ENCODE data around the gene MTHFSD. TPM values are rescaled to one million over a fixed set of nuclear protein-coding genes. Genes with fewer than 3 reads are reported as not detected.

Gene MTHFSD
- polyA plus RNA-seq, 1 of the 3 experiments (the other 2 are of a cell fraction) = 15.6 TPM

- H3K4me3 ChIP-seq (ENCODE audit: low read depth in 2 of 2, low read length in 1 of 2) = no peak overlapping the region
- no peak for DNase-seq
- H3K79me2 ChIP-seq (ENCODE audit: insufficient read depth) = no peaks in the 10 kb centered on the region
- 0 out of 2 replicates have a peak, but pooled peaks cover 3% of the 10 kb centered on the region for H4K20me1 ChIP-seq (ENCODE audit: insufficient read depth)
- peaks cover 89% of the 10 kb centered on the region for H3K27me3 ChIP-seq (ENCODE audit: insufficient read depth)
- H3K36me3 ChIP-seq (replicated peaks in 1 of 2; ENCODE audit: control insufficient read depth in 1 of 2, insufficient read depth in 2 of 2, low read length in 1 of 2) = no peaks in the 10 kb centered on the region
- no peak overlapping the region for H3K9ac ChIP-seq
- H3F3A ChIP-seq (replicated peaks; ENCODE audit: insufficient read depth) = no peaks in the 10 kb centered on the region
- TF ChIP-seq EZH2phosphoT487 (IDR thresholded peaks at IDR 0.05; ENCODE audit: borderline replicate concordance, low read depth) (peak; percentile 54; the same call in 1 of the 2 replicates), GABPA (IDR thresholded peaks at IDR 0.05; ENCODE audit: low read depth) (no peak)
- ChIA-PET CTCF (no interaction called here), POLR2A (no interaction called here)
- no peaks in the 10 kb centered on the region for H3K4me1 ChIP-seq (ENCODE audit: control insufficient read depth in 1 of 2, insufficient read depth in 2 of 2, low read depth in 1 of 2, low read length in 1 of 2)
- H2AFZ ChIP-seq (ENCODE audit: low read depth) = no peak overlapping the region
- 25% methylated on average over 35 of the region's 35 CpGs for WGBS (ENCODE audit: low lambda C conversion rate)
- H3K27ac ChIP-seq (ENCODE audit: low read depth in 2 of 2, low read length in 1 of 2) = no peak overlapping the region
- no peaks in the 10 kb centered on the region for H3K9me2 ChIP-seq
- no peak overlapping the region for H3K4me2 ChIP-seq
- H3K9me3 ChIP-seq = no peaks in the 10 kb centered on the region
Observed at GRCh38 chr16:86513471-86514277, 41.4 kb downstream of the MTHFSD start.

GRCh38 chr16:86512860-86513470, 42.1 kb downstream of the MTHFSD start:
- POLR2A ChIA-PET = no interaction called here
- H4K20me1 ChIP-seq (ENCODE audit: insufficient read depth) = 0 out of 2 replicates have a peak, but pooled peaks cover 3% of the 10 kb centered on the region
- H3K27me3 ChIP-seq (ENCODE audit: insufficient read depth) = peaks cover 91% of the 10 kb centered on the region
- no peak for DNase-seq
- no peak overlapping the region for H3K9ac ChIP-seq
- no peak overlapping the region for H3K4me2 ChIP-seq
- no peaks in the 10 kb centered on the region for H3K36me3 ChIP-seq (replicated peaks in 1 of 2; ENCODE audit: control insufficient read depth in 1 of 2, insufficient read depth in 2 of 2, low read length in 1 of 2)
- no peaks in the 10 kb centered on the region for H3K9me2 ChIP-seq
- TF ChIP-seq USF2 (IDR thresholded peaks at IDR 0.05; ENCODE audit: borderline replicate concordance, low read depth, low read length) (no peak), MXI1 (IDR thresholded peaks at IDR 0.05; ENCODE audit: low read depth, low read length) (no peak), SMC3 (IDR thresholded peaks at IDR 0.05; ENCODE audit: low read depth, low read length) (no peak), EZH2phosphoT487 (IDR thresholded peaks at IDR 0.05; ENCODE audit: borderline replicate concordance, low read depth) (0 out of 2 replicates have a peak, but pooled peaks have one; percentile 34)
- H3K79me2 ChIP-seq (ENCODE audit: insufficient read depth) = no peaks in the 10 kb centered on the region
- CTCF ChIA-PET = interaction anchor here (1.4 kb wide), 1 partner anchor 8 kb away, joined by 5 read pairs; no protein-coding TSS in a partner anchor
- H3K4me1 ChIP-seq (ENCODE audit: control insufficient read depth in 1 of 2, insufficient read depth in 2 of 2, low read depth in 1 of 2, low read length in 1 of 2) = no peaks in the 10 kb centered on the region
- H3K4me3 ChIP-seq (ENCODE audit: low read depth in 2 of 2, low read length in 1 of 2) = no peak overlapping the region
- WGBS (ENCODE audit: low lambda C conversion rate) = 35% methylated on average over 10 of the region's 29 CpGs
- H3K27ac ChIP-seq (ENCODE audit: low read depth in 2 of 2, low read length in 1 of 2) = no peak overlapping the region
- H2AFZ ChIP-seq (ENCODE audit: low read depth) = no peak overlapping the region
- H3F3A ChIP-seq (replicated peaks; ENCODE audit: insufficient read depth) = no peaks in the 10 kb centered on the region
- H3K9me3 ChIP-seq = no peaks in the 10 kb centered on the region

GRCh38 chr16:86512301-86512859, 42.7 kb downstream of the MTHFSD start:
- Histone ChIP-seq H3K79me2 (ENCODE audit: insufficient read depth) (no peaks in the 10 kb centered on the region), H3K27me3 (ENCODE audit: insufficient read depth) (peaks cover 94% of the 10 kb centered on the region), H3K27ac (ENCODE audit: low read depth in 2 of 2, low read length in 1 of 2) (no peak overlapping the region), H3K9me3 (no peaks in the 10 kb centered on the region), H3K4me1 (ENCODE audit: control insufficient read depth in 1 of 2, insufficient read depth in 2 of 2, low read depth in 1 of 2, low read length in 1 of 2) (no peaks in the 10 kb centered on the region), H4K20me1 (ENCODE audit: insufficient read depth) (0 out of 2 replicates have a peak, but pooled peaks cover 8% of the 10 kb centered on the region), H2AFZ (ENCODE audit: low read depth) (no peak overlapping the region), H3K4me3 (ENCODE audit: low read depth in 2 of 2, low read length in 1 of 2) (no peak overlapping the region), H3K4me2 (no peak overlapping the region), H3K36me3 (replicated peaks in 1 of 2; ENCODE audit: control insufficient read depth in 1 of 2, insufficient read depth in 2 of 2, low read length in 1 of 2) (no peaks in the 10 kb centered on the region), H3K9me2 (no peaks in the 10 kb centered on the region), H3K9ac (no peak overlapping the region), H3F3A (replicated peaks; ENCODE audit: insufficient read depth) (no peaks in the 10 kb centered on the region)
- WGBS (ENCODE audit: low lambda C conversion rate) = 27% methylated on average over 8 of the region's 24 CpGs
- DNase-seq = no peak
- ChIA-PET CTCF (interaction anchor here (1.0 to 1.4 kb wide), 3 partner anchors 7 to 691 kb away, joined by 3 to 5 read pairs (median 4); no protein-coding TSS in a partner anchor), POLR2A (no interaction called here)
- TF ChIP-seq CHD2 (IDR thresholded peaks at IDR 0.05; ENCODE audit: low read length, partially characterized antibody) = no peak
- TF ChIP-seq REST (IDR thresholded peaks at IDR 0.05; ENCODE audit: low read depth, low read length) = no peak
- no peak for TF ChIP-seq USF1 (IDR thresholded peaks at IDR 0.05; ENCODE audit: borderline replicate concordance, low read depth)
- TF ChIP-seq FOSL2 (IDR thresholded peaks at IDR 0.05; ENCODE audit: borderline replicate concordance, low read depth) = no peak
- TF ChIP-seq NFIC (IDR thresholded peaks at IDR 0.05; ENCODE audit: borderline replicate concordance) = no peak
- TF ChIP-seq TCF12 (IDR thresholded peaks at IDR 0.05) = no peak
- no peak for TF ChIP-seq ELF1 (IDR thresholded peaks at IDR 0.05)
- no peak for TF ChIP-seq YY1 (IDR thresholded peaks at IDR 0.05; ENCODE audit: low read depth)
- TF ChIP-seq RAD21 (IDR thresholded peaks at IDR 0.05; ENCODE audit: low read length) = no peak
